Measurements from ENCODE around the gene OSBPL1A. TPM values are rescaled to one million over a fixed set of nuclear protein-coding genes. Genes with fewer than 3 reads are reported as not detected.

The OSBPL1A gene
- total RNA-seq, 4 donors from 2014 or later = 81.4 to 109 (median 99.3) TPM

DNA sequence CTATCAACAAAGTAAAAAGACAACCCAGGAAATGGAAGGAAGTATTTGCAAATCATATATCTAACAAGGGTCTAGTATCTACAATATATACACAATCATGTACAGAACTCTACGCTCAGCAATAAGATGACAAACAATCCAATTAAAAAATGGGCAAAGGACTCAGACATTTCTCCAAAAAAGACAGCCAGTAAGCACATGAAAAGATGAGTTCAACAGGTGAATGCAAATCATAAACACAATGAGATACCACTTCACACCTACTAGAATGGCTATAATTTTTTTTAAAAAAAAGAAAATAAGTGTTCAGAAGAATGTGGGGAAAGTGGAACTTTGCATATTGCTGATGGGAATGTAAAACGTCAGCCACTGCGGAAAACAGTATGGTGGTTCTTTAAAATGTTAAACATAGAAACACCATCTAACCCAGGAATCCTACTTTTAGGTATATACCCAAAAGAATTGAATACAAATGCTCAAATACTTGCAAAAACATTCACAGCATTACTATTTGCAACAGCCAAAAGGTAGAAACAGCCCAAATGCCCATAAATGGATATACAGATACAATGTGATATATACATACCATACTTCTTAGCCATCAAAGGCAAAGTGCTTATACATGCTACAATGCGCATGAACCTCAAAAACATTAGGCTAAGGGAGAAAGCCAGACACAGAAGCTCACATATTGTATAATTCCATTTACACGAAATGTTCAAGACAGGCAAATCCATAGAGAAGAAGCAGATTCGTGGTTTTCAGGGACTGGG, 137.6 kb downstream of the OSBPL1A start:
- Histone ChIP-seq H3K27ac (no peak overlapping the region), H3K27me3 (no peaks in the 10 kb centered on the region), H3K9me3 (peaks cover 0 to 5% (median 2%) of the 10 kb centered on the region in 4 donors), H3K4me3 (no peak overlapping the region), H3K36me3 (no peaks in the 10 kb centered on the region), H3K4me1 (peaks cover 0 to 16% (median 0%) of the 10 kb centered on the region in 4 donors)
- no peak for DNase-seq (ENCODE audit: low spot score in 2 of 2)
- 89 to 91% methylated on average over 6 of the region's 6 CpGs for WGBS, 2 donors
- TF ChIP-seq, protein P1, sequence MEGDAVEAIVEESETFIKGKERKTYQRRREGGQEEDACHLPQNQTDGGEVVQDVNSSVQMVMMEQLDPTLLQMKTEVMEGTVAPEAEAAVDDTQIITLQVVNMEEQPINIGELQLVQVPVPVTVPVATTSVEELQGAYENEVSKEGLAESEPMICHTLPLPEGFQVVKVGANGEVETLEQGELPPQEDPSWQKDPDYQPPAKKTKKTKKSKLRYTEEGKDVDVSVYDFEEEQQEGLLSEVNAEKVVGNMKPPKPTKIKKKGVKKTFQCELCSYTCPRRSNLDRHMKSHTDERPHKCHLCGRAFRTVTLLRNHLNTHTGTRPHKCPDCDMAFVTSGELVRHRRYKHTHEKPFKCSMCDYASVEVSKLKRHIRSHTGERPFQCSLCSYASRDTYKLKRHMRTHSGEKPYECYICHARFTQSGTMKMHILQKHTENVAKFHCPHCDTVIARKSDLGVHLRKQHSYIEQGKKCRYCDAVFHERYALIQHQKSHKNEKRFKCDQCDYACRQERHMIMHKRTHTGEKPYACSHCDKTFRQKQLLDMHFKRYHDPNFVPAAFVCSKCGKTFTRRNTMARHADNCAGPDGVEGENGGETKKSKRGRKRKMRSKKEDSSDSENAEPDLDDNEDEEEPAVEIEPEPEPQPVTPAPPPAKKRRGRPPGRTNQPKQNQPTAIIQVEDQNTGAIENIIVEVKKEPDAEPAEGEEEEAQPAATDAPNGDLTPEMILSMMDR (IDR thresholded peaks at IDR 0.05) = no peak
- TF ChIP-seq EP300 (IDR thresholded peaks at IDR 0.05) = no peak

DNA sequence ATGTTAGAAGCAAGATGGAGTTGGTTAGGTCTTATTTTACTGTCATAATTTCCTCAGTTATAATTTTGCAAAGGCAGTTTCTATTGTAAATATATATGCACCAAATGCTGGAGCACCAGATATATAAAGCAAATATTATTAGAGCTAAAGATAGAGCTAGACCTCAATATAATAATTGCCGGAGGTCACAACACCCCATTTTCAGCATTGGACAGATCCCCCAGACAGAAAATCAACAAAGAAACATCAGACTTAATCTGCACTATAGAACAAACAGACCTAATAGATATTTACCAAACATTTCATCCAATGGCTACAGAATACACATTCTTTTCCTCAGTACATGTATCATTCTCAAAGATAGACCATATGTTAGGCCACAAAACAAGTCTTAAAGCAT, 143.6 kb downstream of the OSBPL1A start:
- WGBS, 2 donors = 88 to 95% methylated on average over 1 of the region's 1 CpG
- Histone ChIP-seq H3K27ac (no peak overlapping the region), H3K4me1 (peaks cover 0 to 6% (median 0%) of the 10 kb centered on the region in 4 donors), H3K27me3 (no peaks in the 10 kb centered on the region), H3K9me3 (peaks cover 0 to 5% (median 2%) of the 10 kb centered on the region in 4 donors), H3K4me3 (no peak overlapping the region), H3K36me3 (peaks cover 0 to 12% (median 0%) of the 10 kb centered on the region in 3 donors)
- TF ChIP-seq, protein P1 (IDR thresholded peaks at IDR 0.05) = no peak
- no peak for TF ChIP-seq EP300 (IDR thresholded peaks at IDR 0.05)
- no peak for TF ChIP-seq POLR2A (IDR thresholded peaks at IDR 0.05)
- DNase-seq (ENCODE audit: low spot score in 2 of 2) = no peak

DNA sequence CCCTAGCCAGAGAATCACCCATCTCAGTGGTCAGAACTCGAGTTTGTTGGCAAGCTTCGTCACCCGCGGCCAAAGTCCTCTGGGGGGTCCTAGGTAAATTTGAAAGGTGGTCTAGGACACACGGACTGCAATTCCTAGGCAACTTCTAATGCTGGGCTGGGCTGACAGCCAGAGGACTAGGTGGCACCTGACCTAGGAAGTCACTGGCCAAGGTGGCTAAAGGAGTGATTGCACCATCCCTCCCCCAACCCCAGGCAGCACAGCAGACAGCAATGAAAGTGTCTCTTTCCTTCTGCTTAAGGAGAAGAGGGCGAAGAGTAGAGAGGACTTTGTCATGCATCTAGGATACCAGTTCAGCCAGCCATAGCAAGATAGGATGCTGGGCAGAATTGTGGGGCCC, 147.9 kb downstream of the OSBPL1A start:
- Histone ChIP-seq H3K27me3 (no peaks in the 10 kb centered on the region), H3K4me3 (no peak overlapping the region), H3K9me3 (no peaks in the 10 kb centered on the region), H3K27ac (no peak overlapping the region), H3K4me1 (peaks cover 0 to 6% (median 0%) of the 10 kb centered on the region in 4 donors), H3K36me3 (peaks cover 0 to 18% (median 0%) of the 10 kb centered on the region in 3 donors)
- 93 to 98% methylated on average over 6 of the region's 6 CpGs for WGBS, 2 donors
- TF ChIP-seq EP300 (IDR thresholded peaks at IDR 0.05) (no peak), POLR2A (IDR thresholded peaks at IDR 0.05) (no peak)
- TF ChIP-seq, protein P1 (IDR thresholded peaks at IDR 0.05) = no peak
- no peak for DNase-seq (ENCODE audit: low spot score in 2 of 2)

DNA sequence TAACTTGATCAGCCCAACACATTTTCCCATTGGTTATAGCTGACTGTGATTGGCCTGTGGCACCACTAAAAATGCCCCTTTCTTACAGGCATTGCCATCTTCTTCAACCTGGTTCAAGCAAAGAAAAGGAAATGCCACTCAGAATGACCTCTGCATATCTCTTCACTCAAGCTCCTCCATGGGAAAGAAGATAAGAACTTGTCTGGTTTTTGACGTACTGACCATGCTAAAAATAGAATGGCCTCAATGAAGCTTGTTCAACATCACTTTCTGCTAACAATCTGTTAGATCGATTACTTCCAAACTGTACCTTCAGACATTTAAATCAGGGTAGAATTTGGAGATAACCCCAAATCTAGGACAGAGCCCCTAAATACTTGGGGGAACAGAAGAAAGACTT, 149.3 kb downstream of the OSBPL1A start:
- H3K9me3 ChIP-seq = no peaks in the 10 kb centered on the region
- TF ChIP-seq EP300 (IDR thresholded peaks at IDR 0.05) (no peak), POLR2A (IDR thresholded peaks at IDR 0.05) (no peak)
- TF ChIP-seq, protein P1 (IDR thresholded peaks at IDR 0.05) = no peak
- H3K27ac ChIP-seq = no peak overlapping the region
- H3K4me1 ChIP-seq = peaks cover 0 to 10% (median 0%) of the 10 kb centered on the region in 4 donors
- no peak for DNase-seq (ENCODE audit: low spot score in 2 of 2)
- no peaks in the 10 kb centered on the region for H3K27me3 ChIP-seq
- 62 to 70% methylated on average over 2 of the region's 2 CpGs for WGBS, 2 donors
- no peak overlapping the region for H3K4me3 ChIP-seq
- peaks cover 0 to 18% (median 0%) of the 10 kb centered on the region in 3 donors for H3K36me3 ChIP-seq

DNA sequence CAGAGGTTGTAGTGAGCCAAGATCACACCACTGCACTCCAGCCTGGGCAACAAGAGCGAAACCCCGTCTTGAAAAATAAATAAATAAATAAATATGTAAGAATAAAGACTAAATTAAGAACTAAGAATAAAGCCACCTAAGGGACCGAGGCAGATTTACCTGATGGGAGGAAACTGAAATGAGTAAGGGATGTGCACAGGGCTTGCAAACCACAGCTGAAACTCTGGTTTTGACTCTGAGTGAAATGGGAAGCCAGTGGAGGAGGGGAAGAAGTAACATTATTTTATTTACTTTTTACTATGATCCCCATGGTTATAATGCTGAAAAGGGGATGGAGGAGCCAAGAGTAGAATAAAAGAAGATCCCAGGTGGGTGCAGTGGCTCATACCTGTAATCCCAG, 151.5 kb downstream of the OSBPL1A start:
- no peak for DNase-seq (ENCODE audit: low spot score in 2 of 2)
- H3K9me3 ChIP-seq = no peaks in the 10 kb centered on the region
- H3K4me1 ChIP-seq = peaks cover 0 to 7% (median 0%) of the 10 kb centered on the region in 4 donors
- no peaks in the 10 kb centered on the region for H3K27me3 ChIP-seq
- TF ChIP-seq, protein P1 (IDR thresholded peaks at IDR 0.05) = no peak
- TF ChIP-seq POLR2A (IDR thresholded peaks at IDR 0.05) (no peak), EP300 (IDR thresholded peaks at IDR 0.05) (no peak)
- WGBS, 2 donors = 96% methylated on average over 3 of the region's 3 CpGs
- H3K36me3 ChIP-seq = peaks cover 0 to 18% (median 0%) of the 10 kb centered on the region in 3 donors
- H3K4me3 ChIP-seq = no peak overlapping the region
- no peak overlapping the region for H3K27ac ChIP-seq
